Keratinocyte (primary cell): ENCODE data around the gene CFAP20DC. TPM values are rescaled to one million over a fixed set of nuclear protein-coding genes. Genes with fewer than 3 reads are reported as not detected.

Experiments used
- DNase-seq: peaks from one replicate; pipeline ENCODE4 v3.0.0-alpha.2; 2011; ENCODE audit warnings: low read depth, missing footprints, low spot score
- FAIRE-seq: peaks from 2 replicates; lab custom pipeline; 2011; peaks lifted over from hg19 to GRCh38; lab: Jason Lieb, UNC
- H2AFZ ChIP-seq: 2 replicates; pipeline ENCODE4 v1.6.0; 2012; ENCODE audit warnings: low read length, control low read depth, inconsistent platforms; ENCODE audit not compliant: control insufficient read depth
- H3K27ac ChIP-seq: 2 replicates; pipeline ENCODE4 v1.5.1; 2011; ENCODE audit warnings: low read length; ENCODE audit not compliant: control insufficient read depth, insufficient read depth
- H3K27me3 ChIP-seq: 3 replicates; pipeline ENCODE4 v1.6.0; 2011; ENCODE audit warnings: low read length; ENCODE audit not compliant: control insufficient read depth, insufficient read depth; ENCODE audit errors: extremely low read depth
- H3K36me3 ChIP-seq, 2 experiments: 2 replicates in 1 of 2; 3 replicates in 1 of 2; pipeline ENCODE4 v1.5.1; 2011; ENCODE audit warnings: low read length in 2 of 2, mild to moderate bottlenecking in 1 of 2; ENCODE audit not compliant: control insufficient read depth in 2 of 2, insufficient read depth in 2 of 2; ENCODE audit errors: extremely low read depth in 1 of 2
- H3K4me1 ChIP-seq: 3 replicates; pipeline ENCODE4 v1.5.1; 2011; ENCODE audit warnings: low read length; ENCODE audit not compliant: control insufficient read depth, insufficient read depth; ENCODE audit errors: extremely low read depth
- H3K4me2 ChIP-seq: 3 replicates; pipeline ENCODE4 v1.6.0; 2011; ENCODE audit warnings: low read depth, low read length; ENCODE audit not compliant: control insufficient read depth, insufficient read depth; ENCODE audit errors: extremely low read depth
- H3K4me3 ChIP-seq, 3 experiments: fragments of 200-600 bp in 1 of 3; sonication (generic) in 1 of 3; 2 replicates in 2 of 3; 3 replicates in 1 of 3; pipeline ENCODE4 v1.5.1; 2011 to 2016; ENCODE audit warnings: low read length in 3 of 3, mild to moderate bottlenecking in 3 of 3, control low read depth in 2 of 3, inconsistent platforms in 1 of 3, low read depth in 1 of 3, mixed read lengths in 1 of 3, mixed run types in 1 of 3, moderate library complexity in 1 of 3; ENCODE audit not compliant: control insufficient read depth in 2 of 3, insufficient read depth in 2 of 3; ENCODE audit errors: extremely low read depth in 1 of 3
- H3K79me2 ChIP-seq: 2 replicates; pipeline ENCODE4 v1.6.0; 2012; ENCODE audit warnings: low read length; ENCODE audit not compliant: control insufficient read depth, insufficient read depth
- H3K9ac ChIP-seq: 3 replicates; pipeline ENCODE4 v1.6.0; 2011; ENCODE audit warnings: low read length; ENCODE audit not compliant: control insufficient read depth, insufficient read depth; ENCODE audit errors: extremely low read depth
- H3K9me1 ChIP-seq: 3 replicates; pipeline ENCODE4 v1.6.0; 2011; ENCODE audit warnings: low read length; ENCODE audit not compliant: control insufficient read depth, insufficient read depth; ENCODE audit errors: extremely low read depth
- H3K9me3 ChIP-seq: 2 replicates; pipeline ENCODE4 v1.5.1; 2012; ENCODE audit warnings: low read depth, low read length; ENCODE audit not compliant: control insufficient read depth
- H4K20me1 ChIP-seq: 3 replicates; pipeline ENCODE4 v1.6.0; 2011; ENCODE audit warnings: low read length; ENCODE audit not compliant: control insufficient read depth, insufficient read depth; ENCODE audit errors: extremely low read depth
- EZH2 ChIP-seq: IDR thresholded peaks from one replicate; pipeline ENCODE4 v1.6.1; 2012; ENCODE audit warnings: inconsistent platforms, mild to moderate bottlenecking, low read length, moderate library complexity
- dilution Hi-C: fragments of 300-500 bp; cut with MboI; formaldehyde crosslinking; loops from one replicate; pipeline ENCODE4 v1.7.0; 2020; ENCODE audit warnings: low sequenced_read_pairs; ENCODE audit not compliant: extremely low pct_ligation_motif_present
- polyA plus RNA-seq, 5 experiments: library from polyadenylated mRNA; depleted of rRNA in 3 of 5; stranded (reverse) in 3 of 5; stranded (forward) in 1 of 5; unstranded in 1 of 5; fragments of >200 nt; gene quantifications; 1 replicate in 1 of 5; 2 replicates in 3 of 5; 3 replicates in 1 of 5; pipeline versions ENCODE4 v1.2.1 to v1.2.3, GENCODE V29; 2011 to 2012; ENCODE audit warnings: missing spikeins in 2 of 5, low read depth in 1 of 5, low replicate concordance in 1 of 5
- TF ChIP-seq, protein P1 (sequence below), 3 experiments: IDR thresholded peaks in 1 of 3; conservative IDR thresholded peaks in 1 of 3; optimal IDR thresholded peaks in 1 of 3; 2 replicates in 2 of 3; 3 replicates in 1 of 3; pipeline versions ENCODE3 to v1.5.1; 2011; ENCODE audit warnings: low read length in 3 of 3, mild to moderate bottlenecking in 3 of 3, moderate library complexity in 2 of 3, control low read depth in 1 of 3, inconsistent platforms in 1 of 3; ENCODE audit not compliant: insufficient read depth in 2 of 3; ENCODE audit errors: extremely low read depth in 1 of 3

CFAP20DC gene
- polyA plus RNA-seq, 1 donor (not counting 4 experiments of a cell fraction or from before 2014, with no cell fraction given) = 6.3 TPM

DNA sequence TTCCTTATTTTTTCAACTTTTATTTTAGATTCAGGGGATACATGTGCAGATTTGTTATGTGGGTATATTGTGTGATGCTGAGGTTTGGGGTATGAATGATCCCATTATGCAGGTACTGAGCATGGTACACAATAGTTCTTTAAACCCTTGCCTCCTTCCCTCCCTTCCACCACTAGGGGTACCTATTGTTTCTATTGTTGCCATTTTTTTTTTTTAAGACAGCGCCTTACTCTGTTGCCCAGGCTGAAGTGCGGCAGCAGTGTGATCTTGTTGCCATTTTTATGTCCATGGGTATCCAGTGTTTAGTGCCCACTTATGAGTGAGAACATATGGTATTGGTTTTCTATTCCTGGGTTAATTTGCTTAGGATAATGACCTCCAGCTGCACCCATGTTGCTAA, 266.0 kb downstream of the CFAP20DC start:
- H3K27ac ChIP-seq = no peak overlapping the region
- dilution Hi-C loops = no loop called here
- no peak overlapping the region for H3K9ac ChIP-seq
- no peak overlapping the region for H3K4me2 ChIP-seq
- no peaks in the 10 kb centered on the region for H3K36me3 ChIP-seq
- H3K27me3 ChIP-seq = no peaks in the 10 kb centered on the region
- H4K20me1 ChIP-seq = no peaks in the 10 kb centered on the region
- DNase-seq (no peak), FAIRE-seq (no peak)
- no peaks in the 10 kb centered on the region for H3K9me1 ChIP-seq
- H3K4me3 ChIP-seq = no peak overlapping the region
- TF ChIP-seq, protein P1, sequence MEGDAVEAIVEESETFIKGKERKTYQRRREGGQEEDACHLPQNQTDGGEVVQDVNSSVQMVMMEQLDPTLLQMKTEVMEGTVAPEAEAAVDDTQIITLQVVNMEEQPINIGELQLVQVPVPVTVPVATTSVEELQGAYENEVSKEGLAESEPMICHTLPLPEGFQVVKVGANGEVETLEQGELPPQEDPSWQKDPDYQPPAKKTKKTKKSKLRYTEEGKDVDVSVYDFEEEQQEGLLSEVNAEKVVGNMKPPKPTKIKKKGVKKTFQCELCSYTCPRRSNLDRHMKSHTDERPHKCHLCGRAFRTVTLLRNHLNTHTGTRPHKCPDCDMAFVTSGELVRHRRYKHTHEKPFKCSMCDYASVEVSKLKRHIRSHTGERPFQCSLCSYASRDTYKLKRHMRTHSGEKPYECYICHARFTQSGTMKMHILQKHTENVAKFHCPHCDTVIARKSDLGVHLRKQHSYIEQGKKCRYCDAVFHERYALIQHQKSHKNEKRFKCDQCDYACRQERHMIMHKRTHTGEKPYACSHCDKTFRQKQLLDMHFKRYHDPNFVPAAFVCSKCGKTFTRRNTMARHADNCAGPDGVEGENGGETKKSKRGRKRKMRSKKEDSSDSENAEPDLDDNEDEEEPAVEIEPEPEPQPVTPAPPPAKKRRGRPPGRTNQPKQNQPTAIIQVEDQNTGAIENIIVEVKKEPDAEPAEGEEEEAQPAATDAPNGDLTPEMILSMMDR (optimal IDR thresholded peaks at IDR 0.05 in 1 of 3, IDR thresholded peaks at IDR 0.05 in 1 of 3, conservative IDR thresholded peaks at IDR 0.05 in 1 of 3; ENCODE audit: extremely low read depth in 1 of 3, insufficient read depth in 2 of 3, low read length in 3 of 3) = no peak
- TF ChIP-seq EZH2 = no peak
- H3K79me2 ChIP-seq = no peaks in the 10 kb centered on the region
- no peaks in the 10 kb centered on the region for H3K9me3 ChIP-seq
- no peaks in the 10 kb centered on the region for H3K4me1 ChIP-seq
- no peak overlapping the region for H2AFZ ChIP-seq

DNA sequence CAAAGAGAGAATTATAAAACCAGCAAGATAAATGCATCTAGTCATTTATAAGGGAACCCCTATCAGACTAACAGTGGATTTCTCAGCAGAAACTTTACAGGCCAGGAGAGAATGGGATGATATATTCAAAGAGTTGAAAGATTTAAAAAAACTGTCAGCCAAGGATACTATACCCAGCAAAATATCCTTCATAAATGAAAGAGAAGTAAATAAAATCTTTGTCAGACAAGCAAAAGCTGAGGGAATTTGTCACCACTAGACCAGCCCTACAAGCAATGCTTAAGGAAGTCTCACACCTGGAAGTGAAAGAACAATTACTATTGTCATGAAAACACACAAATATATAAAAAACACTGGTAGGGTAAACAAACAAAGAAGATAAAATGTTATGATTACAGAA, 269.9 kb downstream of the CFAP20DC start:
- H3K4me1 ChIP-seq = no peaks in the 10 kb centered on the region
- dilution Hi-C loops = no loop called here
- no peaks in the 10 kb centered on the region for H3K9me3 ChIP-seq
- no peaks in the 10 kb centered on the region for H3K36me3 ChIP-seq
- H2AFZ ChIP-seq = no peak overlapping the region
- H3K27ac ChIP-seq = no peak overlapping the region
- no peak overlapping the region for H3K9ac ChIP-seq
- no peaks in the 10 kb centered on the region for H4K20me1 ChIP-seq
- H3K4me3 ChIP-seq = no peak overlapping the region
- TF ChIP-seq EZH2 = no peak
- TF ChIP-seq, protein P1 (optimal IDR thresholded peaks at IDR 0.05 in 1 of 3, IDR thresholded peaks at IDR 0.05 in 1 of 3, conservative IDR thresholded peaks at IDR 0.05 in 1 of 3; ENCODE audit: extremely low read depth in 1 of 3, insufficient read depth in 2 of 3, low read length in 3 of 3) = no peak
- no peak for FAIRE-seq
- DNase-seq = no peak
- H3K9me1 ChIP-seq = no peaks in the 10 kb centered on the region
- H3K27me3 ChIP-seq = no peaks in the 10 kb centered on the region
- H3K4me2 ChIP-seq = no peak overlapping the region
- no peaks in the 10 kb centered on the region for H3K79me2 ChIP-seq
